ENCODE measurements around the gene RABL6. TPM values are rescaled to one million over a fixed set of nuclear protein-coding genes. Genes with fewer than 3 reads are reported as not detected.

The RABL6 gene
- total RNA-seq, 8 experiments from 2014 or later: 33.8 to 83.5 (median 39.5) TPM

DNA sequence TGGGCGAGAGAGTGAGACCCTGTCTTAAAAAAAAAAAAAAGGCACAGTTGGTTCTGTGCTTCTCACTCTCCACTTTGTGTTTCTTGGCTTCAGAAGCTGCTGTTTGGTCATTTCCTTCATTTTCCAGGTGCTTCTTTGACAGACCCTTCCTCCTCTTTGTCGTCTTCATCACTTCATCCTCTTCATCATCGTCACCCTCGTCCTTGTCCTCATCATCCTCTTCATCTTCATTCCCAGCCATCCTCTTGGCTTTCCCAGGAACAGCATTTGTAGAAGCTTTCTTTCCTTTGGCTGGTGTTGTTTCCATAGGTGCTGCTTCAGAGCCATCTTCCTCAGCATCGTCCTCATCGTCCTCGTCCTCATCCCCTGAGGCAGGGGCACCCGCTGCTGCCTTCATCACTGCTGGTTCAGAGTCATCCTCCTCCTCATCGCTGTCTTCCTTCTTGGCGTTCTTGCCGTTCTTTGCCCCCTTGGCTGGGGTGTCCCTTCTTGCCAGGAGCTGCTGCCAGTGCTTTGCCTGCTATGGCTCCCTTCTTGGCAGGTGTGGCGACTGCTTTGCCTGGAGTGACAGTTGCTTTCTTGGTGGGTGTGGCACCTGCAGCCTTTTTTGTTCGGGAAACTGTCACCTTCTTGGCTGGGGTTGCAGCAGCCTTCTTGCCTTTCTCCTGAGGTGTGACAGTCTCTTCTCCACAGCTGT, 7.1 kb downstream of the RABL6 start:
- no peak for ATAC-seq (replicated peaks in 6 of 8)
- in situ Hi-C loops (cut with MboI; ENCODE audit: low pct_unique_long_range_greater_than_20kb in 2 of 9, low sequenced_read_pairs in 9 of 9, unreplicated experiment in 9 of 9): no loop called here
- H3K4me3 ChIP-seq: no peak overlapping the region
- no peak overlapping the region for H3K27ac ChIP-seq
- H3K4me1 ChIP-seq (replicated peaks in 1 of 2): peaks cover 4 to 6% of the 10 kb centered on the region in 2 donors
- 94 to 100% (median 97%) methylated on average over 4 to 13 of the region's 13 CpGs; no CpG with 5 or more reads in 2 of the 10 experiments for WGBS, 10 experiments

DNA sequence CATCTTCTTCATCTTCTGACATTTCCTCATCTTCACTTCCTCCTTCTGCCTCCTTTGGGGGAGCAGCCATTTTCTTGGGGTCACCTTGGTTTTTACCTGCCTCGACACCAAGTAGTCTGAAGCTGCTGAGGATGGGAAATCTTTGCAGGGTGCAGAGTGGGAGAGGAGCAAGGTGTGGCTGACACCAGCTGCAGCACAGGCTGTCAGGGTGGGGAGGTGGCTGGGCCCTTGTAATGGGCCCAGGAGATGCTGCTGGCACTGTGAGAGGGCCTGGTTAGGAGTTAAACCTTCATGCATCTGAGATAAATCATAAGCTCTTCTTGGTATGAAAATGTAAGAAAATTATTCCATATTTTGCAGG, 7.7 kb downstream of the RABL6 start:
- Histone ChIP-seq H3K4me1 (replicated peaks in 1 of 2) (peaks cover 0 to 2% of the 10 kb centered on the region in 2 donors), H3K27ac (no peak overlapping the region), H3K4me3 (no peak overlapping the region)
- in situ Hi-C loops (cut with MboI; ENCODE audit: low pct_unique_long_range_greater_than_20kb in 2 of 9, low sequenced_read_pairs in 9 of 9, unreplicated experiment in 9 of 9): no loop called here
- ATAC-seq (replicated peaks in 6 of 8): no peak
- 0% methylated on average over 1 of the region's 1 CpG; no CpG with 5 or more reads in 9 of the 10 experiments for WGBS, 10 experiments

DNA sequence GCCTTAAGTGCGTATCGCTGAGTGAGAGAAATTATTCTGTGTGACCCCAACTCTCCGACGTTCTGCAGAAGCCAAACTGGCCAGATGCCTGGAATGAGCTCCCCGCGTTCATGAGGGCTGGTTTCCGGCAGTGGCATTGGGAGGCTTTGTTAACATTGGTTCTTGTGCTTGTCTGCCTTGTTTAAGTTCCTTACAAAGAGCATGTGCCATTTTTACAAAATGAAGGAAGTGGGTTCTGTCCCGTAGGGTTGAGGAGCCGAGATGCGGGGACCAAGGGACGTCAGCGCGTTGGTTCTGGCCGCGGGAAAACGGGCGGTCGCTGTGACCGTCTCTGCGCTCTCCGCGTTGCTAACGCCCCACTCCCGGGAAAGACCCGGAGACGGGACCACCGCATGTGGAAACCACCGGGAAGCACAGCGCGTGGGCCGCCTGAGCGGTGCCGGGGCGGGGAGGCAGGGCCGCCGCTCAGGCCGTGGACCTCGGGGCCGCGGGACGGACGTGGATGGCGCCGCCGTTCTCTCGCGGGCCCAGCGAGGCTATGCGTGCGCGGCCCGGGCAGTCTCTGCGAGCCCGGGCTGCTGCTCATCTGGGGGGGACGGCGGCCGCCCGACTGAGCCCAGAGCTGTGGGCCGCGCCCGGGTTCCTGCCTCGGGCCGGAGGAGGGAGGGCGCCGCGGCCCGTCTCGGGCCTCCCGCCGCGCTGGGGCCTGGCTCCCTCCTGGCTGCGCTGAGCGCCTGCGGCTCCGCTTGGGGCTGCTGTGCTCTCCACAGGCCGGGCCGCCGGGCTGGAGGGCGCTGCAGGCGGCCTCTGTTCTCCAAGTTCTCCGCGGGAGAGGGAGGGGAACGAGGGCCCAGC, 13.4 kb downstream of the RABL6 start:
- 44 to 100% (median 64%) methylated on average over 2 to 30 of the region's 83 CpGs; no CpG with 5 or more reads in 2 of the 10 experiments for WGBS, 10 experiments
- Histone ChIP-seq H3K27ac (no peak overlapping the region), H3K4me3 (no peak overlapping the region), H3K4me1 (replicated peaks in 1 of 2) (peaks cover 4 to 5% of the 10 kb centered on the region in 2 donors)
- ATAC-seq (replicated peaks in 6 of 8): peak in 6 of 8 experiments; percentile 60 to 85 (median 62)
- in situ Hi-C loops (cut with MboI; ENCODE audit: low pct_unique_long_range_greater_than_20kb in 2 of 9, low sequenced_read_pairs in 9 of 9, unreplicated experiment in 9 of 9): no loop called here

DNA sequence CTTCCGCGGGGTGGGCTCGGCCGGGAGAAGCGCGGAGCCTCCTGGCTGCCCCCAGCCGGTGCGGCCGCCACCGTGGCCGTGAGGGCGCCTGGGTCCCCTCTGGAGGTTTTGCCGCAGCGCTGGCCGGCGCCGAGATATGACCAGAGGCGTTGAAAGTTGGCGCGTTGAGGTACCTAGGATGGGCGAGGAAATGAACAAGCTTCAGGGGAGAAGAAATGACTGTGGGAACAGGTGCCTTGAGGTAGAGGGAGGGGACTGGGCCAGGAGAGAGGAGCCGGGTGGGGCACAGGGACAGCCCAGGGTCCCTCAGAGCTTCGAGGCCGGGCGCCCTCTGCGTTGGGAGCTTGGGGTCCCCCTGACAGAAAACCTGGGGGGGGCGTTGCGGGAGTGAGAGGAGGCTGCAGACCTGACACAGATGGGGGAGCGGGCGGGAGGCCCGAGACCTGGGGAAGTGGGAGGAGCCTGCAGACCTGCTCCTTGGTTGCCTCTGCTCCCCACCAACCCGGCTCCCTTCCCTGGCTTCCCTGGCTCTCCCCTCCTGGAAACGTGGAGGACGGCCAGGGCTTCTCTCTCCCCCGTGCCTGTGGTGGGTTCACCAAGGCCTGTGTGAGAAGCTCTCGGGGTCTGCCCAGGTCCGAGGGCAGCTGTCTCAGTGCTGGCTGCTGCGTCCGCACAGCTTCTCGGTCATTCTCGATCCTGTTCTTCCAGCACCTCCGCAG, 14.2 kb downstream of the RABL6 start:
- peaks cover 4 to 5% of the 10 kb centered on the region in 2 donors for H3K4me1 ChIP-seq (replicated peaks in 1 of 2)
- in situ Hi-C loops (cut with MboI; ENCODE audit: low pct_unique_long_range_greater_than_20kb in 2 of 9, low sequenced_read_pairs in 9 of 9, unreplicated experiment in 9 of 9): no loop called here
- WGBS, 10 experiments: 68% methylated on average over 4 of the region's 42 CpGs; no CpG with 5 or more reads in 9 of the 10 experiments
- ATAC-seq (replicated peaks in 6 of 8): peak in 4 of 8 experiments; percentile 10 to 13 (median 12)
- H3K27ac ChIP-seq: no peak overlapping the region
- H3K4me3 ChIP-seq: no peak overlapping the region

DNA sequence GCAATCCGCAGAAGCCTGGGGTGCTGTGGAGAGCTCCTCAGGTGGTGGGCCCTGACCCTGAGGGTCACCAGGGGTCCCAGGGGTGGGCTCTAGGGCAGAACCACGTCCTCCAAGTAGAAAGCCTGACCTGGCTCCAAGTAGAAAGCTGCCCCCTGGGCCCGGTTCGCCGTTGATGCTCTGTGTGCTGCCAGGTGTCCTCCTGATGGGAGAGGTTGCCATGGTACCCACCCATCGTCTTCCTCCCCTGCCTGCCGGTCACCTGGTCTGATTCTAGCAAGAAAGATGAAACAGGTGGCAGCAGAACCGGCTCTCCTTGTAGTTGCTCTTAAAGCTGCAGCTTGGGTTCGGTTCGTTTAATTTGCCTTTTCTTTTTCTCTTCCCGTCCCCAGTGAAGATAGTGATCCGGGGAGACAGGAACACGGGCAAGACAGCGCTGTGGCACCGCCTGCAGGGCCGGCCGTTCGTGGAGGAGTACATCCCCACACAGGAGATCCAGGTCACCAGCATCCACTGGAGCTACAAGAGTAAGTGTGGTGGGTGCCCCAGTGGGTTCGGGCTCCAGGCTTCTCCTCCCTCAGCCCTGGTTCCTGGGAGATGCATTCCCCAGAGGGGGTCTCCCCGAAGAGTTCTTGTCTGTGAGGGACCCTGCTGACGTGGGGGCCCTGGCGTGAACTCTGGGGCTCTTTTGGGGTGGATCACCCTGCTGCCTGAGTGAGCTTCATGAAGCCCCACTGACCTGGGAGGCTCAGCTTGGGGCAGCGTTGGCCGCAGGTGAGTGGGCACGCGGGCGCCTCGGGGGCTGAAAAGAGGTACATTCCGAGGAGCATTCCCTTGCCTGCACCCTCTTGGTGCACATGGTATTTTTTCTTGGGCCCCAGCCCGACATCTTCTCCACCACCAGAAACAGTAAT, 15.6 kb downstream of the RABL6 start:
- Histone ChIP-seq H3K4me1 (replicated peaks in 1 of 2) (peaks cover 4 to 5% of the 10 kb centered on the region in 2 donors), H3K27ac (no peak overlapping the region), H3K4me3 (no peak overlapping the region)
- in situ Hi-C loops (cut with MboI; ENCODE audit: low pct_unique_long_range_greater_than_20kb in 2 of 9, low sequenced_read_pairs in 9 of 9, unreplicated experiment in 9 of 9): no loop called here
- no peak for ATAC-seq (replicated peaks in 6 of 8)
- WGBS, 10 experiments: 80 to 94% (median 91%) methylated on average over 2 to 11 of the region's 30 CpGs; no CpG with 5 or more reads in 6 of the 10 experiments

DNA sequence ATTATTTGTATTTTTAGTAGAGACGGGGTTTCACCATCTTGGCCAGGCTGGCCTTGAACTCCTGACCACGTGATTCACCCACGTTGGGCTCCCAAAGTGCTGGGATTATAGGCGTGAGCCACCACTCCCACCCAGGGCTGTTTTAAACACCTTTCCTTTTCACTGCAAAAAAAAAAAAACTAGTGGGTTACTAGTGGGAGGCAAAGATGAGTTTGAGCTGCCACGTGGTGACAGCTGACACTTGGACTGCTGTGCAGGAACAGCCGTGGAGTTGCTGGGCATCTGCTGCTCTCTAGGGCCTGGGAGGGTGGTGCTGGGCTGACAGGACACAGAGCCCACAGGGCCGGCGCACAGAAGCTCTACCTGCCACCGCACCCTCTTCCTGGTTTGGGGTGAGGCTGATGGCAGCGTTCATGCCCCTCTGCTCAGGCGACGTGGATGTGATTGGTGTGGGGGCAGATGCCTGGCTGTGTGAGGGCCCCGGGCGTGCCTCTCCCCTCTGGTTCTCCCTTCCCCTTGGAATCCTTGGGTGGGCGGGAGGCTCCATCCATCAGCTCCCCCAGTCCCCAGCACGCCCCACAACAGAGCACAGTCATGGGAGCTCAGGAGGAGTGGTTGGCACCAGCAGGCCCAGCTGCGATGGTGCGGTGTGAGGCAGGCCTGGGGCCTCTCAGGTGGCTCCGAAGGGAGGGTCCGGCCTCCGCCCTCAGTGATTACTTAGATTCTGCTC, 16.9 kb downstream of the RABL6 start:
- H3K4me1 ChIP-seq (replicated peaks in 1 of 2): peaks cover 4 to 5% of the 10 kb centered on the region in 2 donors
- no peak overlapping the region for H3K27ac ChIP-seq
- in situ Hi-C loops (cut with MboI; ENCODE audit: low pct_unique_long_range_greater_than_20kb in 2 of 9, low sequenced_read_pairs in 9 of 9, unreplicated experiment in 9 of 9): no loop called here
- 67 to 100% (median 100%) methylated on average over 1 to 3 of the region's 21 CpGs; no CpG with 5 or more reads in 3 of the 10 experiments for WGBS, 10 experiments
- H3K4me3 ChIP-seq: no peak overlapping the region
- no peak for ATAC-seq (replicated peaks in 6 of 8)

DNA sequence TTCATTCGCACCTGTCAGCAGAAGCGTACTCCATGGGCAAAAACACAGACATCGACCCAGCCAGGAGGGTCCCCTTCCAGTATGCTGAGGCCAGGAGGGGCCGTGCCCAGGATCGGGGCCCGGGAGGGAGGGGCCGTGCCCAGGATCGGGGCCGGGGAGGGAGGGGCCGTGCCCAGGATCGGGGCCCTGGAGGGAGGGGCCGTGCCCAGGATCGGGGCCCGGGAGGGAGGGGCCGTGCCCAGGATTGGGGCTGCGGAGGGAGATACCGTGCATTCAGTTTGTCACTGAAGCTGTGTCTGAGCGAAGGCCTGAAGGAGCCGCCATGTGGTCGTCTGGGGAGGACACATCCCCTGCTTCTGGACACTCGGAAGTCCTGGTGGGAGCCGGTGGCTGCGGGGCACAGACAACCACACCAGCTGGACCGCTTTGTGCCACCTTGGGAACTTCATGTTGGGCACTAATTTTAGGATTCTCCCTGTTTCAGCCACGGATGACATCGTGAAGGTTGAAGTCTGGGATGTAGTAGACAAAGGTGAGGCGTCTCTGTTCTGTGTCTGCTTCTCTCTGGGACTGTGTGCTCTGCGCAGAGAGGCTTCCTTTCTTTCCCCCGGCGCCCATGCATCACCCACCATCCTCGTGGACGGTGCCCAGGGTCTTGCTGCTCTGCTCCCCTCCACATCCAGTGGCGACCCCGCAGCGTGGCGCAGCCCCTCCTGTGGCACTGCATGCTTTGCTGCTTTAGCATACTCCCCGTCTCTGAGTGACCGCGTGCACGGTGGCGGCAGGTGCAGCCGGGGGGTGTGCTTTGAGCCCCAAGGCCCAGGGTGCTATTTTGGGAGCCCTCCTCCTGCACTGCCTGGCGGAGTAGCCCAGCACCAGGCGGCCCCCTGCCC, 17.8 kb downstream of the RABL6 start:
- WGBS, 10 experiments: 85 to 100% (median 93%) methylated on average over 1 to 4 of the region's 44 CpGs; no CpG with 5 or more reads in 7 of the 10 experiments
- Histone ChIP-seq H3K4me3 (no peak overlapping the region), H3K27ac (no peak overlapping the region), H3K4me1 (replicated peaks in 1 of 2) (peaks cover 4 to 5% of the 10 kb centered on the region in 2 donors)
- in situ Hi-C loops (cut with MboI; ENCODE audit: low pct_unique_long_range_greater_than_20kb in 2 of 9, low sequenced_read_pairs in 9 of 9, unreplicated experiment in 9 of 9): no loop called here
- ATAC-seq (replicated peaks in 6 of 8): no peak

DNA sequence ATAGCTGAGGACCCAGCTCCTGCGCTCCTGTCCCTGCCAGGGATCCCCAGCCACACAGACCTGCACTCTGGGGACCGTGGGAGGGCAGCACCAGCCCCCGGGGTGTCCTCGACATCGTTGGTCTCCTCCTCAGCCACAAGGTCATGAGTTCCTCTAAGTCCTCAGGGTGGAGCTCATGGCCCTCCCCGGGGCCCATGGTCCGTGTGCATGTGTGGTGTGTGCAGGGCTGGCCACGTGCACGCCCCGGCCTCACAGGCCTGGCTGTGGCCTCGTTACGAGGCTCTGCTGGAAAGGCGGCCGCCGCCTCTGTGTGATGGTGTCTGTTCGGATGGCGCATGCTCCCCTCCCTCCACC, 18.4 kb downstream of the RABL6 start:
- WGBS, 10 experiments: 100% methylated on average over 2 of the region's 17 CpGs; no CpG with 5 or more reads in 9 of the 10 experiments
- in situ Hi-C loops (cut with MboI; ENCODE audit: low pct_unique_long_range_greater_than_20kb in 2 of 9, low sequenced_read_pairs in 9 of 9, unreplicated experiment in 9 of 9): no loop called here
- Histone ChIP-seq H3K4me1 (replicated peaks in 1 of 2) (peaks cover under 1 to 1% of the 10 kb centered on the region in 2 donors), H3K27ac (no peak overlapping the region), H3K4me3 (no peak overlapping the region)
- ATAC-seq (replicated peaks in 6 of 8): no peak

DNA sequence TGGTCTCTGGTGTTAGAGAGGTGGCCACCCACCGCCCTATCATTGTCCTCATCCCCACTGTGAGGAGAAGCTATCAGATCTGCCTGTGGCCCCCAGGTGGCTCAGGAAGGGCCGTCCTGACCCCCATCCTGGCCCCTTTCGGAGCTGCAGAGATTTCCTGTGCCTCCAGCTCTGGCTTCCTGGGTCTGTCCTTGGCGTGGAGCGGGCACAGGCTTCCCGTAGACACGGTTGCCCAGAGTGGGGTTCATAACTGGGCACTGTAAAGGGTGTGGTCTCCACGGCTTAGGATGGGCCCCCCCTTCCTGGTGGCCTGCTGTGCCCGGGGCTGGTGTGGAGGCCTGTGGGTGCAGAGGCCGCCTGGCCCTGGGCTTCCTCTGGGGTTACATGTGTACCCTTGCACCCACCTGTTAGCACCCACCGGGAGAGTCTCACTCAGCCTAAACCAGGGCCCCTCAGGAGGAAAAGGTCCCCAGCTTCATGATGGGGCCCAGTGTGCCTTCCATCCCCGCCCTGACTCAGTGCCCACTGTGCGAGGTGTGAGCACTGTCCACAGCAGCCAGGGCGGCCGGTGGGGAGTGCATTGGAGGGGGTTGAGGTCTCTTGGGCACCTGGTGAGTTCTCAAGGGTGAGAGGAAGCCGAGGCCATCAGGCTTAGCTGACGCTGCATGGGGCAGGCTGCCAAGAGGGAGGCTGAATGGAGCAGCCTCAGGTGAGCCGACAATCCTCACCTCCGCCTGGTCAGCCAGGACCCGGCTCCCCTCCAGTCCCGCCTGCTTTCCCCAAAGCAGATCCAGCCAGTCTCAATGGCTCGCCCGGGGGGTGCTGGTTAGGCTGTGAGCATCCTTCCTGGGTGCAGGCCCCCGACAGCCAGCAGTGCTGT, 19.2 kb downstream of the RABL6 start:
- H3K27ac ChIP-seq: no peak overlapping the region
- H3K4me1 ChIP-seq (replicated peaks in 1 of 2): no peaks in the 10 kb centered on the region
- H3K4me3 ChIP-seq: no peak overlapping the region
- no peak for ATAC-seq (replicated peaks in 6 of 8)
- 67 to 100% (median 91%) methylated on average over 1 to 7 of the region's 24 CpGs; no CpG with 5 or more reads in 4 of the 10 experiments for WGBS, 10 experiments
- in situ Hi-C loops (cut with MboI; ENCODE audit: low pct_unique_long_range_greater_than_20kb in 2 of 9, low sequenced_read_pairs in 9 of 9, unreplicated experiment in 9 of 9): no loop called here

DNA sequence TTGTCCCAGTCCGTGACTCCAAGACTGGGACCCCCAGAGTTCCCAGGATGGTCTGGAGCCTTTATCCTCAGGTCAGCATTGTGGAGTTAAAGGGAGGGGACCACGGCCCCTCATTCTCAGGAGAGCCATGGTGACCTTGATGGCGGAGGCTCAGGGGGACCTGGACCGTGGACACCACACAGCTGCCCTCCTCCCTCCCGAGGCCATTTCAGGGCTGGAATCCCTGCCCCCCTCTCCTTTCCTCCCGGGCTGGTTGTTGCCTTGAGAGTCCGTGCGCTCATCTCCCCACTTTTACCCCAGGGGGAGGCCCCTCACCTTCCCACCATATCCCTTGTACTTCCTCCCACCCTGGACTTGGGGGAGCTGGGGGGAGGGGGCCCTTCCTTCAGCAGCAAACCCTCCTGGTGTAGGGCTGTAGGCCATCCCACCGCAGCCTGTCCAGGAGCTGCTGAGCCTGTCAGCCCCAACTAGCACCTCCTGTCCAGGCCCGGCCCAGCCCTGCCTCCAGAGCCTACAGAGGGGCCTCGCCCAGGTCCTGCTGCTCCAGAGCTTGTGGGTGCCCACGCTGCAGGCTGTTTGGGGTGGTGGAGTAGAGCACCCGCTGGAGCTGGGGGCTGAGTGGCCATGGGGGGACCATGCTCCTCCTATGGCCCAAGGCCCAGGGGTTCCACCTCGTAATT, 20.2 kb downstream of the RABL6 start:
- no peak for ATAC-seq (replicated peaks in 6 of 8)
- no peak overlapping the region for H3K27ac ChIP-seq
- in situ Hi-C loops (cut with MboI; ENCODE audit: low pct_unique_long_range_greater_than_20kb in 2 of 9, low sequenced_read_pairs in 9 of 9, unreplicated experiment in 9 of 9): no loop called here
- H3K4me3 ChIP-seq: no peak overlapping the region
- no peaks in the 10 kb centered on the region for H3K4me1 ChIP-seq (replicated peaks in 1 of 2)
- 60 to 100% (median 85%) methylated on average over 1 to 2 of the region's 14 CpGs; no CpG with 5 or more reads in 5 of the 10 experiments for WGBS, 10 experiments
